Progenitor cell of endocrine pancreas (in vitro differentiated cells): ENCODE results near the gene PDE6B. TPM values are rescaled to one million over a fixed set of nuclear protein-coding genes. Genes with fewer than 3 reads are reported as not detected.
A peak's percentile ranks its signal among the peaks of the same experiment; 100 is the strongest.

Experiments
- DNase-seq: peaks from one replicate; pipeline ENCODE4 v3.0.0; 2021; ENCODE audit warnings: low spot score; ENCODE audit not compliant: unreplicated experiment
- H3K27ac Mint-ChIP-seq: 2 replicates; pipeline ENCODE4 v1.8.0; 2021; ENCODE audit warnings: mild to moderate bottlenecking, moderate library complexity, mixed read lengths
- H3K27me3 Mint-ChIP-seq: 2 replicates; pipeline ENCODE4 v1.8.0; 2021; ENCODE audit warnings: mixed read lengths
- H3K36me3 Mint-ChIP-seq: 2 replicates; pipeline ENCODE4 v1.8.0; 2022; ENCODE audit warnings: mixed read lengths; ENCODE audit not compliant: insufficient read depth
- H3K4me1 Mint-ChIP-seq: 2 replicates; pipeline ENCODE4 v1.8.0; 2021; ENCODE audit warnings: low read depth, mixed read lengths
- H3K4me3 Mint-ChIP-seq: 2 replicates; pipeline ENCODE4 v1.8.0; 2021; ENCODE audit warnings: low read depth, mild to moderate bottlenecking, moderate library complexity, mixed read lengths
- H3K9me3 Mint-ChIP-seq: 2 replicates; pipeline ENCODE4 v1.8.0; 2021; ENCODE audit warnings: low read depth, mixed read lengths
- total RNA-seq: library from RNA; stranded (reverse); gene quantifications from 2 replicates; pipeline ENCODE4 v1.2.1, GENCODE V29; 2021
- TF ChIP-seq, protein P1 (sequence below): fragments of 200-600 bp; sonication (generic); IDR thresholded peaks from one replicate; pipeline ENCODE4 v1.5.0; 2021; ENCODE audit warnings: antibody characterized with exemption, mild to moderate bottlenecking; ENCODE audit not compliant: unreplicated experiment

Gene PDE6B
- total RNA-seq, 1 donor from 2014 or later = 10.4 TPM

DNA sequence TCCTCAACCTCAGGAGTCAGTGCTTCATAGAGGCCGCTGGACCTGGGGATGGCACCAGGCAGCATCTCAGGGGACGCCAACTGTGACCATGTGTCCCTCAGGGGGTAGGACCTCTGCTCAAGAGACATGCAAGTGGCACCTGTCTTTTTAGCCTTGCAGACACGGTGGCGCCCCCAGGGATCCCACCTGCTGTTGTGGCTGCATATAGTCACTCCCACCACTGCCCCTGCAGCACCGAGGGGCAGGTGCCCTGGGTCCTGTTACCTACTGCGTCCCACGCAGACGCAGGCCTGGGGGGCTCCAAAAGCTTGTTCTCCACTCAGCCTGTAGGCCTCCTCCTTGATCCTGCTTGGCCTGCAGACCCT, 51.5 kb downstream of the PDE6B start:
- no peak overlapping the region for H3K27ac Mint-ChIP-seq
- H3K36me3 Mint-ChIP-seq = peaks cover 6% of the 10 kb centered on the region
- peaks cover 6% of the 10 kb centered on the region for H3K4me1 Mint-ChIP-seq
- no peaks in the 10 kb centered on the region for H3K9me3 Mint-ChIP-seq
- DNase-seq = no peak
- no peaks in the 10 kb centered on the region for H3K27me3 Mint-ChIP-seq
- TF ChIP-seq, protein P1, sequence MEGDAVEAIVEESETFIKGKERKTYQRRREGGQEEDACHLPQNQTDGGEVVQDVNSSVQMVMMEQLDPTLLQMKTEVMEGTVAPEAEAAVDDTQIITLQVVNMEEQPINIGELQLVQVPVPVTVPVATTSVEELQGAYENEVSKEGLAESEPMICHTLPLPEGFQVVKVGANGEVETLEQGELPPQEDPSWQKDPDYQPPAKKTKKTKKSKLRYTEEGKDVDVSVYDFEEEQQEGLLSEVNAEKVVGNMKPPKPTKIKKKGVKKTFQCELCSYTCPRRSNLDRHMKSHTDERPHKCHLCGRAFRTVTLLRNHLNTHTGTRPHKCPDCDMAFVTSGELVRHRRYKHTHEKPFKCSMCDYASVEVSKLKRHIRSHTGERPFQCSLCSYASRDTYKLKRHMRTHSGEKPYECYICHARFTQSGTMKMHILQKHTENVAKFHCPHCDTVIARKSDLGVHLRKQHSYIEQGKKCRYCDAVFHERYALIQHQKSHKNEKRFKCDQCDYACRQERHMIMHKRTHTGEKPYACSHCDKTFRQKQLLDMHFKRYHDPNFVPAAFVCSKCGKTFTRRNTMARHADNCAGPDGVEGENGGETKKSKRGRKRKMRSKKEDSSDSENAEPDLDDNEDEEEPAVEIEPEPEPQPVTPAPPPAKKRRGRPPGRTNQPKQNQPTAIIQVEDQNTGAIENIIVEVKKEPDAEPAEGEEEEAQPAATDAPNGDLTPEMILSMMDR = no peak
- H3K4me3 Mint-ChIP-seq = no peak overlapping the region

DNA sequence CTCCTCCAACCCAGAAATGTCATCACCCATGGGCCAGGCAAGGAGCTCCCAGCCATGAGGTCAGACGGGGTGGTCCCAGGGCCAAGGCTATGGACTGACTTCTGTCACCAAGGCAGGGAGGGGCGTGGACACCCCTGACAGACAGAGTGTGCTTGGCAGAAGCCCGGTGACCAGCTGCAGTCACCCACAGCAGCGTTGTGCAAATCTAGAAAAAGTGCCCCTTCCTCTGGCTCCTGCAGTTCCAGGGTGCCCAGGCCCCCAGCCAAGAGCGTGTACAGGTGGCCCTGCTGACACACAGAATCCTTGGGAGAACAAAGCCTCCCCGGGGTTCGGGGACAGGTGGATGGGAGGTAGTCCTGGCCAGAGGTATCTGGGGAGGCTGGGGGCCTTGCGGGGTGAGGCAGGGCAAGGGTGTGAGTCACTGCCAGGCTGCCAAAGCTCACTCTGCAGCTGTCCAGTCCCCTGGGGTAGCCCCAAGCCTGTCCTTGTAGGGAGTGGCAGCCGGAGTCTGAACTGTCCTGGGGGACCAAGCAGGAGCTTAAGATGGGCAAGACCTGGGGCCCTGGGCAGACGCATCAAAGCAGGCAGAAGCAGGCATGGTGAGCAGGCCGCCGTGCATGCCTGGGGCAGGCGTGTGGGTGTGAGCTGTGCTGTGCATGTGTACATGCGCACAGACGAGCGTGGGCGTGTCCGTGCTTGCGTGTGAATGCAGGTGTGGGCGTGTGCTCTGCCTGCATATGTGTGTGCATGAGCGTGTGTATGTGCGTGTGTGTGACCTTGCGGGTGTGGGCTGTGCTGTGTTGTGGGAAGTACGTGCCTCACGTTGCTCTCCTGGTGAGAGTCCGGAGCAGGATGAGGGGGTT, 52.3 kb downstream of the PDE6B start:
- DNase-seq = no peak
- Mint-ChIP-seq H3K4me3 (no peak overlapping the region), H3K27ac (no peak overlapping the region), H3K36me3 (peaks cover 3% of the 10 kb centered on the region), H3K4me1 (peaks cover 6% of the 10 kb centered on the region), H3K9me3 (no peaks in the 10 kb centered on the region), H3K27me3 (no peaks in the 10 kb centered on the region)
- TF ChIP-seq, protein P1 = no peak

DNA sequence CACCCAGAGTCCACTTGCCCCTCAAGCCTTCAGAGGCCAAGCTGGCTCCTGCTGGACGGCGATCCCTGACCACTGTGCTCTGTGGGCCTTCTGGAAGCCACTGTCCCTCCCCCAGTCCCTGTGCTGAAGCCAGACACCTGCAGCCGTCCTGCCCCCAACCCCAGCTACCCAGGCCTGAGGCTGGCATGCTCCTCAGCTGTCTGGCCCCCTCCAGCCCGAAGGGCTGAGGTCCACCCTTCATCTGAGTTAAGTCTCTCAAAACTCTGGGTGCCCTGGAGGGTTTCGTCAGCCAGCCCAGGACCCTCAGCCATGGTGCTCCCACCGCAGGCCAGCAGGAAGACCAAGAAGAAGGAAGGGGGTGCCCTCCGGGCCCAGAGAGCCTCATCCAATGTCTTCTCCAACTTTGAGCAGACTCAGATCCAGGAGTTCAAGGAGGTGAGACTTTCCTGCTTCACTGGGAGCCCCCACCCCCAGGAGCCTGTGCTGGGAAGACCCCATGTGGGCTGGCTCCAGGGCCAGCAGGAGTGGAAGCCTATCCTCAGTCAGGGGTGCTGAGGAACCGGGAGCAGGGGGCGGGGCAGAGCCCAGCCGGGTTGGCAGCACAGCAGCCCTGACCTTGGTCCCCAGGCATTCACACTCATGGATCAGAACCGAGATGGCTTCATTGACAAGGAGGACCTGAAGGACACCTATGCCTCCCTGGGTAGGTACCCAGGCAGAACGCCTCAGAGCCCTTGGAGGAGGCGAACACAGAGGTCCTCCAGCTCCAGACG, 53.1 kb downstream of the PDE6B start:
- Mint-ChIP-seq H3K9me3 (no peaks in the 10 kb centered on the region), H3K4me3 (no peak overlapping the region), H3K36me3 (no peaks in the 10 kb centered on the region), H3K27ac (no peak overlapping the region), H3K4me1 (peaks cover under 1% of the 10 kb centered on the region), H3K27me3 (no peaks in the 10 kb centered on the region)
- no peak for DNase-seq
- TF ChIP-seq, protein P1 = no peak

DNA sequence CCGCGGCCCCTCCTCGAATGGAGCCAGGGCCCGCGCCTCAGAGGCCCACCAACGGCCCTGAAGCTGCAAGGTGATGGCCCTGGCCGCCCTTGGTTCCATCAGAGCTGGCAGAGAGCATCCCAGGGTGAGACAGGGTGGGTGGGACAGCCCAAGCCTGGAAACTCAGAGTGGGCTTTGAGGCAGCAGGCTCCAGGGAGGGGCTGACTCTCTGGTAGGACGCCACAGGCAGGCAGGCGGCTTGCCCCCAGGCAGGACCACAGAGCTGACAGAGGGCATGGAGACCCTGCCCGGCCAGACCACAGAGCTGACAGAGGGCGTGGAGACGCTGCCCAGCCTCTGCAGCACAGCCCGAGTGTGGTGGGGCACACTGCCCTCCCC, 53.7 kb downstream of the PDE6B start:
- Mint-ChIP-seq H3K4me3 (no peak overlapping the region), H3K27me3 (no peaks in the 10 kb centered on the region), H3K4me1 (no peaks in the 10 kb centered on the region), H3K27ac (no peak overlapping the region), H3K36me3 (no peaks in the 10 kb centered on the region), H3K9me3 (no peaks in the 10 kb centered on the region)
- TF ChIP-seq, protein P1 = no peak
- DNase-seq = no peak

DNA sequence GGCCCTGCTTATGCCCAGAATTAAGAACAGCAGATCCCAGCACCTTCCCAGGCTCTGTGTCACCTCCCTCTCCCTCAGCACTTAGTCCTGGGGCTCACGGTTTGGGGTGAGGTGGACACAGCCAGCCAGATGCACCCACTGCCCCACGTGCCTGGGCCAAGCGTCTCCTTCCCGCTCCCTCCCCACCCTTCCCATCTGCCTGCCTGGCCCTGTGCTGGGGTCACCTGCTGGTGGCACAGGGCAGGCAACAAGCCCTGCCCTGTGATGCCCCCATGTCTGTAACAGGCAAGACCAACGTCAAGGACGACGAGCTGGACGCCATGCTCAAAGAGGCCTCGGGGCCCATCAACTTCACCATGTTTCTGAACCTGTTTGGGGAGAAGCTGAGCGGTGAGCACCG, 54.3 kb downstream of the PDE6B start:
- H3K27ac Mint-ChIP-seq = no peak overlapping the region
- no peaks in the 10 kb centered on the region for H3K36me3 Mint-ChIP-seq
- no peak for DNase-seq
- H3K4me1 Mint-ChIP-seq = no peaks in the 10 kb centered on the region
- H3K9me3 Mint-ChIP-seq = no peaks in the 10 kb centered on the region
- H3K27me3 Mint-ChIP-seq = no peaks in the 10 kb centered on the region
- TF ChIP-seq, protein P1 = no peak
- peak overlapping the region; percentile 31 for H3K4me3 Mint-ChIP-seq
